ENCODE data around the gene RBBP5. TPM values are rescaled to one million over a fixed set of nuclear protein-coding genes. Genes with fewer than 3 reads are reported as not detected.

Gene RBBP5
- total RNA-seq, 1 donor from 2014 or later, result 23.4 TPM

- no peak for FAIRE-seq
- Histone ChIP-seq H3K4me3 (ENCODE audit: low read depth, low read length) (no peak overlapping the region), H3K27me3 (ENCODE audit: control insufficient read depth, insufficient read depth, low read length) (no peaks in the 10 kb centered on the region), H3K36me3 (ENCODE audit: control insufficient read depth, insufficient read depth, low read length) (no peaks in the 10 kb centered on the region)
- TF ChIP-seq, protein P1, sequence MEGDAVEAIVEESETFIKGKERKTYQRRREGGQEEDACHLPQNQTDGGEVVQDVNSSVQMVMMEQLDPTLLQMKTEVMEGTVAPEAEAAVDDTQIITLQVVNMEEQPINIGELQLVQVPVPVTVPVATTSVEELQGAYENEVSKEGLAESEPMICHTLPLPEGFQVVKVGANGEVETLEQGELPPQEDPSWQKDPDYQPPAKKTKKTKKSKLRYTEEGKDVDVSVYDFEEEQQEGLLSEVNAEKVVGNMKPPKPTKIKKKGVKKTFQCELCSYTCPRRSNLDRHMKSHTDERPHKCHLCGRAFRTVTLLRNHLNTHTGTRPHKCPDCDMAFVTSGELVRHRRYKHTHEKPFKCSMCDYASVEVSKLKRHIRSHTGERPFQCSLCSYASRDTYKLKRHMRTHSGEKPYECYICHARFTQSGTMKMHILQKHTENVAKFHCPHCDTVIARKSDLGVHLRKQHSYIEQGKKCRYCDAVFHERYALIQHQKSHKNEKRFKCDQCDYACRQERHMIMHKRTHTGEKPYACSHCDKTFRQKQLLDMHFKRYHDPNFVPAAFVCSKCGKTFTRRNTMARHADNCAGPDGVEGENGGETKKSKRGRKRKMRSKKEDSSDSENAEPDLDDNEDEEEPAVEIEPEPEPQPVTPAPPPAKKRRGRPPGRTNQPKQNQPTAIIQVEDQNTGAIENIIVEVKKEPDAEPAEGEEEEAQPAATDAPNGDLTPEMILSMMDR (IDR thresholded peaks at IDR 0.05; ENCODE audit: insufficient read depth, low read length, severe bottlenecking), result no peak
- DNase-seq (ENCODE audit: low read depth), result no peak
These were observed 45.5 kb downstream of the RBBP5 start for GRCh38 chr1:205076245-205076761.

DNA sequence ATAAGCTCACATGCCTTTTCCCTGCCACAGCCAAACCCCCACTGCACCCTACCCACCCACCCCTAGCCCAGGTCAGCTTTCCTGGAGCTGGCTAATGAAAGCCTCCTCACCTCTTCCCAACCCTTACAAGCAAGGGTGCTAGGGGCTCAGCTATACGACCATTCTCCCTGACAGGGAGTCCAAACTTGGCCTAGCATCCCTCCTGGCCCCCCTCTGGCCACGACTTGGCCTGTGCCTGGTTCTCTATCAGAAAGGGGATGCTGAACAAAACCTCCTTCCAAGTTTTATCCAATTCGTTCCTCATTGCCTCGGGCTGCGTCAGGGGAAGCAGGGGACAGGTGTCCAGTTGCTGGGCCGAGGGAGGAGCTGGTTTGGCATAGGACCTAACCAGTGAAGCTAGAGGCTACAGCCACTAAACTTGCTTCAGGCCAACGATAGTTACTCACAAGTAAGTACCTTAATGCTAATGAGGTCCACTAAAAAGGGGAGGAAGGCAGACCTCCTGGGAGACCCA is 46.1 kb downstream of the RBBP5 start:
- no peaks in the 10 kb centered on the region for H3K27me3 ChIP-seq (ENCODE audit: control insufficient read depth, insufficient read depth, low read length)
- no peak for DNase-seq (ENCODE audit: low read depth)
- no peak overlapping the region for H3K4me3 ChIP-seq (ENCODE audit: low read depth, low read length)
- H3K36me3 ChIP-seq (ENCODE audit: control insufficient read depth, insufficient read depth, low read length), result no peaks in the 10 kb centered on the region
- FAIRE-seq, result no peak
- TF ChIP-seq, protein P1 (IDR thresholded peaks at IDR 0.05; ENCODE audit: insufficient read depth, low read length, severe bottlenecking), result no peak

- Histone ChIP-seq H3K4me3 (ENCODE audit: low read depth, low read length) (no peak overlapping the region), H3K36me3 (ENCODE audit: control insufficient read depth, insufficient read depth, low read length) (no peaks in the 10 kb centered on the region), H3K27me3 (ENCODE audit: control insufficient read depth, insufficient read depth, low read length) (no peaks in the 10 kb centered on the region)
- FAIRE-seq (no peak), DNase-seq (ENCODE audit: low read depth) (peak; percentile 15)
- TF ChIP-seq, protein P1 (IDR thresholded peaks at IDR 0.05; ENCODE audit: insufficient read depth, low read length, severe bottlenecking), result no peak
These were observed 47.3 kb downstream of the RBBP5 start for GRCh38 chr1:205074513-205074912.

GRCh38 chr1:205074084-205074483 is 47.7 kb downstream of the RBBP5 start:
- FAIRE-seq, result no peak

GRCh38 chr1:205073511-205073910 is 48.3 kb downstream of the RBBP5 start:
- DNase-seq (ENCODE audit: low read depth), result peak; percentile 38
- no peak overlapping the region for H3K4me3 ChIP-seq (ENCODE audit: low read depth, low read length)

More at GRCh38 chr1:205074084-205074483, 47.7 kb downstream of the RBBP5 start:
- Histone ChIP-seq H3K36me3 (ENCODE audit: control insufficient read depth, insufficient read depth, low read length) (no peaks in the 10 kb centered on the region), H3K4me3 (ENCODE audit: low read depth, low read length) (no peak overlapping the region), H3K27me3 (ENCODE audit: control insufficient read depth, insufficient read depth, low read length) (no peaks in the 10 kb centered on the region)
- TF ChIP-seq, protein P1 (IDR thresholded peaks at IDR 0.05; ENCODE audit: insufficient read depth, low read length, severe bottlenecking), result no peak
- DNase-seq (ENCODE audit: low read depth), result no peak

More at GRCh38 chr1:205073511-205073910, 48.3 kb downstream of the RBBP5 start:
- no peak for FAIRE-seq
- H3K27me3 ChIP-seq (ENCODE audit: control insufficient read depth, insufficient read depth, low read length), result no peaks in the 10 kb centered on the region
- TF ChIP-seq, protein P1 (IDR thresholded peaks at IDR 0.05; ENCODE audit: insufficient read depth, low read length, severe bottlenecking), result no peak
- no peaks in the 10 kb centered on the region for H3K36me3 ChIP-seq (ENCODE audit: control insufficient read depth, insufficient read depth, low read length)

Data from bronchial epithelial cell (primary cell).